Measurements from ENCODE around the gene GRIP1.

The GRIP1 gene

DNA sequence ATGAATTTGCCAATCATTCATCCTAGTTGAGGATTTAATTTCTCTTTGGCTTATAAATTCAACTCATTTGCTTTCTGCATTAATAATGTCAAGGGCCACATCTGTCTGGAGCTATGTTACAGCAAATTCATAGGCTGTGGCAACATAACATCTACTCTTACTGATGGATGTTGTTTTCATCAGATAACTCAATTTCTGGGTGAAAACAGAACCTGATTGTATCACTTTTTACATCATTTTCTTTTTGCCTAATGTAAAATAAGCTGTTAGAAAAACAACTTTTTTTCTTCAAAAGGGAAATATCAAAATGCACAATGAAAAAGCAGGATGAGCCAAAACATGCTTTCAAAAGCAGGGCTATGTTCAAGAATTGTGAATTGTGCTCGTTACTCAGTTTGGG lies 303.3 kb downstream of the GRIP1 start:
- no peak for DNase-seq

DNA sequence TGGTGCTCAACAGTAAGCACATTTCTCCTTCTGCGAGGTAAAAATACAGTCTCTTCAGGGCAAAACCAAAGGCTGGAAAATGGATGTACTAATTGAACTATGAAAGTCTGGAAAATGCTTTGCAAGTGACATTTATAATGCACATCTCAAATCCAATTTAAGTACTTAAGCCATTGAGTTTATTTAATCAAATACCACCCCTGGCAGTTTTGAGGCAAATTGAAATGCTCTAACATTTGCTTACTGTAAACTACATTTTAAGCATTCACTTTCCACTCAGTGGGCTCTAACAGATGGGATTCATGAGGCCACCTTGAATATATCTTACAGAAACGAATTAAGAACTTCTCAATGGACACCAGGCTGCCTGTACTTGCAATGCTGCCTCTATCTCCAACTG lies 306.9 kb downstream of the GRIP1 start:
- DNase-seq = no peak

DNA sequence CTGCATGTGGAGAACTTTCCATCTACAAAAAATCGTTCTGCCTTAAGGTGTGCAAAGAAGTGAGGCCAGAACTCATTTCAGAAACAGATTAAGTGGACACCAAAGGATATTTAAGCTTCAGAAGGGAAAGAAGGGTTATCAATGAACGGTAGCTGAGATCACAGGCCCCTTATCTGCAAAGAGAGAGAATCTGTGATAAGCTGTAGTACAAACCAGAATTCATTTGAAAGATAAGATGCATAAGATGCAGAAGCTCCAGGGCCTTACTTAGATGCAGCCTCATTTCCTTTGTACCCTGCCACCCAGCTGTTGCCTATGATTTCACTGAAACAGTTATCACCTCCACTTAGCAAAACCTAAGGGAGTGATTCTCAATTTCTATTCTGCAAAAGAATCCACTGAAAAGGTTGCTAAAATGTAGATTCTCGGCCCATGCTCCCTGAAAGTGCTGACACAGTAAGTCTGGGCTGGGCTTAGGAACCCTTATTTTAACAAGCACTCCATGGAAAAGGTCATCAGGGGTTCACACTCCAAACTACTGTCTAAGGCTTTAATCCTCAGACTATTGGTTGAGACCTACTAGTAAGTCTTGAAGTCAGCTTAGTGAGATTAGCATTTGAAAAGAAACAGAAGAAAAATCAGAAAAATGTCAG lies 311.7 kb downstream of the GRIP1 start:
- DNase-seq = no peak

DNA sequence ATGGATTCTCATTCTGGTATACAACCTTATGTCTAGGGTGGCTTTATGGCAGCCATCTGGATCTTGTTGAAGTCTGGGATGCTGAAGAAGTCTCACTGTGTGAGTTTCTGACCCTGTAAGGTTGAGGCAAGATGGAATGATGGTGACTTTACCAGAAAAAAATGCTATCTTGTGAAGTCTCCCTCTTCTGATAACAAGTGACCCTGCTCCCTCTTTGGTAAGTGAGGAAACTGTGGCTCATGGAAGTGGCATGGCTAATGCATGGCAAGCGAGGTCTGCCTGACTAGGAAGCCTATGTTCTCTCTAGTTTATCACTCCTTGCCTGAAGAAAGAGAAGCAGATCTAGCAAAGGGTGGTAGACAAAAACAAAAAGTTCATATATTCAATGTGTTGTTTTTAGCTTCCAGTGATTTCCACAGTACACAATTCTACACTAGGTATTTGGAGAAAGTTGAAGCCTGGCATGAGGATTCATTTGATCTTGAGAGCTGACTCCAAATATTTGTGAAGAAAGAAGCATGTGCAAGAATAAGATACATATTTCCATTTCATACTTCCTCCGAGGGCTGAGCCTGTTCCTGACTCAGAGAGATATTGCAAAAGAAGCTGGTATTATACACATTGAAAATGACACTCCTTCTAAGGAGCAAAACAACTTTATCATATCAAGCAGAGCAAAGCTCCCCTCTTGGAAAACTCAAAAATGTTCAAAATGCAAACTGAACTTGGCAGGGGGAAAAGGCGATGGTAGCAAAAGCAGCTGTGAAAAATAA lies 313.0 kb downstream of the GRIP1 start:
- DNase-seq = no peak

DNA sequence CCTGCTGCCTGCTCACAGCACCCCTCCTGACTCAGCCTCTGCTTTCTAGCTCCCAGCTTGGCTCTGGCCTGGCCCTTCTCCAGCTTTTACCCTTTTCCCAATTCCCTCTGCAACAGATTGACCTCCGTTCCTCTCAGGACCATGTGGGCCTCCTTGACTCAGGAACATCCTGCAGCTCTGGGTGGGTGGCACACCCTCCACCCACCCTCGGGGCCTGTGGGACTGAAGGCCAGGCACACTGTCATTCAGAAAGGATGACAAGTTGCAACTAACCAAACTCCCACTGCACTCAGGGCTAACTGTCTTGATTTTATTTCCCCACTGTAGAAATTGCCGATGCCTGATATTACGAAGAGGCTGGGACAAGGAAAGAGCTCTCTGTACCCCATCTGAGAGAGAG lies 317.2 kb downstream of the GRIP1 start:
- no peak for DNase-seq

DNA sequence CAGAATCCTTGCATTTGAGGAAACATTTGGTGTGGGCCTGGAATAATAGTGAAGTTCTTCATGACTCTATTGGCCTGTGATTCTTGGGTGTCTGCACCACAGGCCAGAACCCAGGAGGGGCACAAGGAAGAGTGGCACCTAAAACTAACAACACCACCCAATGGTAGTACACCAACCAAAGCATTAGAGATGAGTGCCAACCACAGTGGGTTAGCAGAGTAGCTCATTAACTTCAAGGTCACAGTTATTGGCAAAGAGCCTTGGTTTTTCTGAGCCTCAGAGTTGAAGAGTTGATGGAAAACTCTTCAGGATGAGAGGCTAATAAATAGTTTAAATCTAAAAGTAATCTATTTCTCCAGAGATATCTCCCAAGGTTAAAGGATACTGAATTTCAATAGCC lies 319.6 kb downstream of the GRIP1 start:
- no peak for DNase-seq

DNA sequence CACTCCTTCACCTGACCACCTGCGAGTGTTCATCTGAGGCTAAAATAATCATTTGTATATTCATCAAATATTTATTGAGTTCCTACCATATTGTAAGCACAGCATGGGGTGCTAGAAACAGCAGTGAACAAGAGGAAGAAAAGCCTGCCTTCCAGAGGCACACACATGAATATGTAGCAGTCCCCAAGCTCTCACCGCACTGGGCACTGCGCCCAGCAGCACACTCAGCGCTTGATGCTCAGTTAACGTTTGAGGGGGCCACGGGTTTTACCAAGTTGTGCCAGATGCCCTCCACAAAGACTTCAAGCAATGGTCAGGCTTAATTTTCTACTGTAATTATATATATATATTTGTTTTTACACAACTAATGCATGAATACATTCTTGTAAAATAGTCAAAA lies 324.6 kb downstream of the GRIP1 start:
- no peak for DNase-seq

DNA sequence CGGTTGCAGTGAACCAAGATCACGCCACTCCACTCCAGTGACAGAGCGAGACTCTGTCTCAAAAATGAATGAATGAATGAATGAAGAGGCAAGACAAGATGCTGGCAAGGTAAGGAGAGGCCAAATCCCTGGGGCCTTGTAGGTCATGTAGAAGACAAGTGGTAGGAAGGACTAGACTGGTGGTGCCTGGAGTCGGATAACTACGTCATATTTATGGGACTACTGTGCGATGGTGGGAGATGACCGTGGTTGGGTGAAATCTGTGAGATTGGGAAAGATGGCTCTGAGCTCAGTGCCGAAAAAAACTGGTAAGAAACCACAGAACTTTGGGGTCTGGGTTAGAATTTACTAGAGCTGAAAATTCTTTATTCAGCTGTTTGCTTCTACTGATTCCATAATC lies 326.0 kb downstream of the GRIP1 start:
- no peak for DNase-seq

DNA sequence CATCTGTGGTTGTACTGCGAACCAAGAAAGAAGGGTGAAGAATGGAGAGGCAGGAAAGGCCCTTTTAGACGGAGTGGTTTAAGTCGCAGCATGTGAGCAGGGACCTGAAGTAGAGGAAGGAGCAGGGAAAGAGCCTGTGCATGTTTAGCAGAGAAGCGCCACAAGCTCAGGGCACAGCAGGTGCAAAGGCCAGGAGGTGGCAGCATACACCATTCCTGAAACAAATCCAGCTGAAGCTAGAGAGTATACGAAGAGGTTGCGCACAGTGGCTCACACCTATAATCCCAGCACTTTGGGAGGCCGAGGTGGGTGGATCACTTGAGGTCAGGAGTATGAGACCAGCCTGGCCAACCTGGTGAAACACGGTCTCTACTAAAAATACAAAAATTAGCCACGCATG lies 326.7 kb downstream of the GRIP1 start:
- DNase-seq = peak; percentile 23

DNA sequence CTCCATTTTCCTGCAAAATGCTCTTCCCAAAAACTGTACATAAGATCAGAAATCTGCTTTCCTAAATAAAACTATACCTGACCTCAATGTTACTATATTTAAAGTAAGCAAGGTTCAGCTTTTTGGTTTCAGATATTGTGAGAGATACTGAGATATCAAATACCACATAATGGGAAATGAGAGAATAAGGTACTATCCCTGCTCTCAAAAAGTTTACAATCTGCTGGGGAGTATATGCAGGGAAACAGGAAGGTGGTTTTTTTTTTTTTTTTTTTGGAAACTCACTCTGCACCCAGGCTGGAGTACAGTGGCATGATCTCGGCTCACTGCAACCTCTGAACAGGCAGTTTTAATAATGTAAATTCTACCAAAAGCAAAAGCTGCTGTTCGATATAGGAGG lies 327.6 kb downstream of the GRIP1 start:
- no peak for DNase-seq

DNA sequence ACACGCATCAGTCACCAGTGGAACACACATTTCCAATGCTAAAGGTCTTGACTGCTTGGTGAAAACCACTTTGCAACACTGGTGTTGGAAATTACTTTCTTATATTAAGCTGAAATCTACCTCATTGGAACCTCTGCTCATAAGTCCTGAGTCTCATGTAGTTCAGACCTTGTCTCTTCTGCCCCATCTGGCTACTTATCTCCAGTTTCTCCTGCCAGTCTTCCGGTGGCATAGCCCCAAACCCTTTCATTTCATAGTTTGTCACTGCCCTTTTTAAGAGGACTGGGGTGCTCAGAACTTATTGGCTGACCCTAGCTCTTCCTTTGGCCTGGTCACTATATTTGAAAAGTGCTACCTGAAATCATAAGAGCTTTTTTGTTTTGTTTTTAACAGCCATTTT lies 332.9 kb downstream of the GRIP1 start:
- DNase-seq = no peak

DNA sequence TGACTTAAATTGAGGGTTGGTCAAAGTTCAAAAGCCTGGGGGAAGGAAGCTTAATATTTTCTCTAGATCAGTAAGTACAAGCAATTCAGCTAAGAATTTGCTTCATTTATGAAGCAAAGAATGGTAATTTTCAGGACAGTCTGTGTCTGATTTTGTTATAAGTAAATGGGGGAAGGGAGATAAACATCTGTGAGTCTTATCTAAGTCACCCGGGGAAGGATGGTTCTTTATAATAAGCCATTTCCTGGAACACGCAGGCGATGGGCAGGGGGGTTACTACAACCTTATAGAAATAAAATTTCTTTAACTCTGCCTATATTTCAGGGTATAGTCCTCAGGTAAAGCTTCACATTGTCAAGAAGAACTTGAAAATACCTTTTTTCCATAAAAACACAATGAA lies 333.7 kb downstream of the GRIP1 start:
- no peak for DNase-seq

DNA sequence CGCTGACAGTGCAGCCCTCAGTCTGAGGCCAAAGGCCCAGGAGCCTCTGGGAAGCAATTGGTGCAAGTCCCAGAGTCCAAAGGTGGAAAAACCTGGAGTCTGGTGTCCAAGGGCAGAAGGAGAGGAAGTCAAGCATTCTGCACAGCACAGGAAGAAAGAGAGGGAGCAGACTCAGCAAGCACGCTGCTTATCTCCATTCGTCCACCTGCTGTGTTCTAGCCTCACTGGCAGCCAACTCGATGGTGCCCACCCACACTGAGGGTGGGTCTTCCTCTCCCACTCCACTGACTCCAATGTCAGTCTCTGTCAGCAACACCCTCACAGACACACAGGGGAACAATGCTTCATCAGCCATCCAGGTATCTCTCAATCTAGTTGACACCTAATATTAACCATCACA lies 337.8 kb downstream of the GRIP1 start:
- DNase-seq = no peak

DNA sequence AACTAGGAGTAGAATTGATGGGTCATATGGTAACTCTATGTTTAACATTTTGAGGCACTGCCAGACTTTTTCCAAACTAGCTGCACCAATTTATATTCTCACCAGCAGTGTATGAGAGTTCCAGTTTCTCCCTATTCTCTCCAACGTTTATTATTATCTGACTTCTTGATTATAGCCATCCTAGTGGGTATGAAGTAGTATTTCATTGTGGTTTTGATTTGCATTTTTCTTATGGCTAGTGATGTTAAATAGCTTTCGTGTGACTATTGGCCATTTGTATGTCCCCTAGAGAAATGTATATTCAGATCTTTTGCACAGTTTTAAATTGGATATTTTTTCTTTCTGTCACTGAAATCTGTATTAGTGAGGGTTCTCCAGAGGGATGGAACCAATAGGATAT lies 338.7 kb downstream of the GRIP1 start:
- DNase-seq = no peak

DNA sequence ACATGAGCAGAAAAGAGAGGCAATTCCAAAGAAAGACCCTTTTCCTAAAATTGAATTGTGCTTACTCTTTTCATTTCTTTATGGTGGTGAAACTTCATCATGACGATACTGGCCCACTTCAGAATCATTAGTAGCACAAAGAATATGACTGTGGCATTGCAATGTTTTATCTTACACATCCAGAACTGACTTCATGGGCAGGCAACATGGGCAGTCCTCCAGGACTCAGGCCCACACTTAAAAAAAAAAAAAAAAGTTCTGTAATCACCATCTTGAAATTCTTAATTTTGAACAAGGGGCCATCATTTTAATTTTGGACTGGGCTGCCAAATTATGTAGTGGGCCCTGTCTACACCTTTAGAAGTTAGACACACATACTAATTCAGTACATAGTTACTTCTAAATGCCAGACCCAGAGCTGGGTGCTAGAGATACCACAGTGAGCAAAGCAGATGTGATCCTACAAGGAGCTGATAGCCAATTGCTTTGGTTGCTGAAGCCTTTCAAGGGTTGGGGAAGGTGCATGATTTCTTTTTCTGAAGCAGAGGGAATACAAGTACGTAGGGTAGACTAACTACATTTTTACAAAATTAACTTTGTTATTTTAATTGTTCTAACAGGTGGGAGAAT lies 341.4 kb downstream of the GRIP1 start:
- no peak for DNase-seq

DNA sequence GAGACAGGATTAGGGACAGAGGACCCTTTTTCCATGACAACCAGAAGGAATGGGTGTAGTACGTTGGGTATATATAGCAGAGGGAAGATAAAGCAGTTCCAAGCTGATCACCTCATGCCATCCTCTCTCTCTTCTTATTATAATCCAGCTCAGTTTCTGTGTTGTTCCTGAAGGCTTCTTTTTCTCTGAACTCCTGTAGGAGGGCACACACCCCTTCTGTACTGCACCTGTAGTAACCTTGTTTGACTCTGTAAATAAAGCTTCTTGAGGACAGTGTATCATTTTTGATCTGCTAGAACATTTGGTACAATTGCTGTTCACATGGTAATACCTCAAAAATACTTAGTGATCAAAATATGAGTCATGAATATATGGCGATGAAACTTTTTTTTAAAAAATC lies 343.1 kb downstream of the GRIP1 start:
- DNase-seq = no peak

DNA sequence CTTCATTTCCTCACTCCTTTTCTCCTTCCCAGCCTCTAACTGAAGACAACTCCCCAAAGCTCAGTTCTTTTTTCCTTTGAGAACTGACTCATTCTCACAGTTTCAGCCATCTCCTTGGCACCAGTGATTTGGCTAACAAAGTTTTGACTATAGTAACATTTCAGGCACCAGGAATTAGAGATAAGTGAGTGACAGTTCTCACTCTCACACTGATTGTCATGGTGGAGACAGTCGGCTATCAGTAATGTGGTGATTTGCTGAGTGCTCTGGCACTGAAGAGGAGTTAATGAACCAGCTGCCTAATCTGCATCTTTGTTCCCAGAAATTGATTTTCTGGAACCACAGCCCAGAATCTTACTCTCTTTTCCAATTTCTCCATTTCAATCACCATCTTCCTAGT lies 347.1 kb downstream of the GRIP1 start:
- no peak for DNase-seq

DNA sequence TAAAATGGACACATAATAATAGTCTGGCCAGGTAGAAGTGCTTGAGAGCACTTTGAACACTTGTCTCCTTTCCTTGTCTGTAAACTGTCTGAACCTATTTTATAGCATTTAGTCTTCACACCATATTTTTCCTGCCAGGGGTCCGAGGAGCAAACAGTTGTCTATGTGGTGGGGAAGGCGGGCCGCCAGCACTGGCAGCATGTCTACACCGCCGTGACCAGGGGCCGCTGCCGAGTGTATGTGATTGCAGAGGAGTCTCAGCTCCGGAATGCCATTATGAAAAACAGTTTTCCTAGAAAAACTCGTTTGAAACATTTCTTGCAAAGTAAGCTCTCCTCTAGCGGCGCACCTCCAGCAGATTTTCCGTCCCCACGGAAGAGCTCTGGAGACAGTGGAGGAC lies 347.9 kb downstream of the GRIP1 start:
- DNase-seq = no peak

DNA sequence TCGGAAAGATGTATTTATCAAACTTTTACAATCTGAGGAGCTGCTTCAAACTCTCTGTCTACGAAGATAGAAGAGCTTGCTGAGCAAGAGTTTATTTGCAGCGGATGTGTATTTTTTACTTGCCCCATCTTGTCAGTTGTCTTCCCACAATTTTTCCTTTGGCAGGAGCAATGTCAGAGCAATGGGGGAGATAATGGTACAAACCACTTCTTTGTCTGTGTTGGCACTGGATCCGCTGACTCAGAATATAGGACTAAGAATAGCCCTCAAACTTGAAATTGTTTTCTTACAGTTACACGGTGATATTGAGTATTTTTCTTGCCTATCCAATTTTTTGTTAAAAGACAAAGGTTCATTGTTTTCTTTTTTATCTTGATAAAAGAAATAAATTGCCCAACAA lies 348.9 kb downstream of the GRIP1 start:
- no peak for DNase-seq

DNA sequence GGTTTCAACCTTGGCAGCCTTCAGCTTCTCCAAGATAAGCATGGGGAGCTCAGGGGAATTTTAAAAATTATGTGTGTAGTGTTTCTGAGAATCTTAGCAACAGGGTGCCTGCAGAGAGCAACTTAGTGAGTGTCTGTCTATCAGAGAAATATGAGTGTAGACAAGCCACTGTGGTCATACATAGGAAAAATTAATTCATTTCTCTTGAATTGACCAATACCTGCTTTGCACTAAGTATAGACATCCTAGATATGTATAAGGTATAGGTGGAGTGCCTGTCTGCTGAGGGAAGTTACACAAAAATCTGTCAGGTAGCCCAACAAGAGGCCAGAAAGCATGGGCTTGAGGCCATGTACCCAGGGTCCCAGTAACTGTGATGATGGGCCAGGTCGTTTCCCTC lies 355.9 kb downstream of the GRIP1 start:
- DNase-seq = no peak

DNA sequence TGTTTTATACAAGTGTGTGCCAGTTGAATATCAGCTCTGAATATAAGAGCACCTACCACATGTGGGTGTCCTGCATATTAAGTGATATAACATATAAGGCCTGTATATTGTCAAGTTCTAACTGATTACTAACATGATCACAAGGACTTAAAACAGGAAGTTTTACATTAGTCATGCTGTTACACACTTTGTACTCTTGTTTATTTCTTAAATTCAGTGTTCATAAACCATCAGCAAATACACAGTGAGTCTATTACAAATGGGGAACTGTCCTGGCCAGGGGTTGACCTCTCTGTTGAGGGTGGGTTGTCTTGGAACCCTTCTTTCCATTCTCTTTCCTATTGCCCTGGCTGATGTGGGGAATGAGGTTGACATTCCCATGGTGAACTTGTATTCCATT lies 357.4 kb downstream of the GRIP1 start:
- DNase-seq = no peak

DNA sequence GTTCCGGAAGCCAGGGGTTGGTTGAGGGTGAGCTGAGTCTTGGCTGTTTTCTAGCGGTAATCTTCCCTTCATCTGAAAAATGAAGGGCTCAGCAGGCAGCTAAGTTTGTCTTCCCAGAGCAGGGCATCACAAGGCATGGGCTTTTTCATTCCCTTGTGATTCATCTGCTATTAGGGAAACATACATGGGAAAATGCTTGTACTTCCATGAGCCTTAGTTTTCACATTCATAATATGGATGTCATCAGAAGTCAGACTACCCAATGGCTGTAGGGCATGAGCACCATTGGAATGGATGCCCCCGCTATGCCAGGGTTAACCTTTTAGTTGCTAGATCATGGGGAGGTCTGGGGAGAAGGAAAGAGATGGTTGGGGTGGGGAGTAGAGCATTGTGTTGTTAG lies 357.9 kb downstream of the GRIP1 start:
- DNase-seq = no peak

DNA sequence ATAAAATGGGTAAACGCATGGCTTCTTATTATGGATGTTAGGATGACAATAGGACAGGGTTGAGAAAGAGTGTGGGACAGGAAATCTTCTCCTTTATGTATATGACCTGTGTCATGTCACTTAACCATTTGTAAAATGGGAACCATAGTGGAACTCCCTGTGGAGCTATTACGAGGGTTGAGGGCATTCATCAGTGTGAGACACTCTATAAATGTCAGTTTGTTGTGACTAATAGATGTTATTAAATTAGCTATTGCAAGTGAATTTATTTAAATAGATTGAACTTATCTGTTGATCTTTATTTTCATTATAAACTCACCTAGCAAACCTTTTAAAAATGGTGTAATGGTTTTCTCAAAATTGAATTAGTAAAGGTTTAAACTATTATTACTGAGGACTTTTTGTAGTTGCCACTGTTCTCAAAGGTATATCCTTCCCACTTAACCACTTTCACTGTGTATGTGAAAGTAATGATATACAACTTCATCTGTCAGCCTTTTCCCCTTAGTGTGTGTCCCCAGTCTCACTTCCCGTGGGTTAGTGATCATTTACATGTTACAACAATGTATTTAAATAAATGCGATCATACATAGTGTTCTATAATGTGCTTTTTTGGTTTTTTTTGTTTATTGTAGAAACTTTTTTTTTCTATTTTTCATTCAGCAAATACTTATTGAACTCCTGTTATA lies 359.5 kb downstream of the GRIP1 start:
- DNase-seq = no peak

DNA sequence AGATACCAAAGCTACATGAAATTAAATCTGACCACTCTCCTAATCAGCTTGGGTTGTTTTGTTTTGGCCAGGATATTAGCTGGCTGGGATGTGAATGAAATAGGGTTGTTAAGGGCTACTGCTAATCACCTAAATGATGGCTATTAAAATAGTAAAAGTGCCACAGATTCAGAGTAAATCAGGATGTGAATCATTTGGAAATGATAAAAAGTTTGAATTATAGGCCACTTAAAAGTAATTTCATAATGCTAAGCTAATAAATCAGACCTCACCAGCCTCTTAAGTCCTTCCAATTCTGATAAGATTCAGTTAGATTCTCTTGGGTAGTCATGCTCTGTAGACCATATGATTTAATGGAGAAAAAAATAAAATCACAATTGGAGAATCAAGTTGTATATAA lies 364.6 kb downstream of the GRIP1 start:
- no peak for DNase-seq
